Activated CD4-positive, alpha-beta T cell treated with anti-CD3 and anti-CD28 coated beads for 36 hours (primary cell): ENCODE measurements around the gene FXYD5. TPM values are rescaled to one million over a fixed set of nuclear protein-coding genes. Genes with fewer than 3 reads are reported as not detected.
A peak's percentile ranks its signal among the peaks of the same experiment; 100 is the strongest.

ENCODE experiments used
- ATAC-seq: fragments of 200-7000 bp; cut with Tn5 transposase; one replicate; pipeline ENCODE4 v1.10.0; 2021; ENCODE audit warnings: mild to moderate bottlenecking, moderate library complexity
- CTCF ChIA-PET: fragments of 350-600 bp; sonication (Branson Sonifier 250); formaldehyde crosslinking; loops from one replicate; lab custom pipeline; 2021; ENCODE audit warnings: antibody characterized with exemption; lab: Charles Lee
- POLR2A ChIA-PET: fragments of 350-600 bp; sonication (Branson Sonifier 250); formaldehyde crosslinking; loops from one replicate; lab custom pipeline; 2021; ENCODE audit warnings: antibody characterized with exemption, inconsistent platforms; lab: Charles Lee
- DNase-seq: peaks from one replicate; pipeline ENCODE4 v3.0.0-alpha.2; 2020
- H3K27ac Mint-ChIP-seq: one replicate; pipeline ENCODE4 v1.8.0; 2021; ENCODE audit warnings: mixed read lengths
- H3K27me3 Mint-ChIP-seq: one replicate; pipeline ENCODE4 v1.8.0; 2021; ENCODE audit warnings: mixed read lengths
- H3K36me3 Mint-ChIP-seq: one replicate; pipeline ENCODE4 v1.8.0; 2021; ENCODE audit warnings: low read depth, mixed read lengths
- H3K4me1 Mint-ChIP-seq: one replicate; pipeline ENCODE4 v1.8.0; 2021; ENCODE audit warnings: mixed read lengths
- H3K4me3 Mint-ChIP-seq: one replicate; pipeline ENCODE4 v1.8.0; 2021; ENCODE audit warnings: mild to moderate bottlenecking, moderate library complexity, mixed read lengths
- H3K9me3 Mint-ChIP-seq: one replicate; pipeline ENCODE4 v1.8.0; 2021; ENCODE audit warnings: low read depth, mixed read lengths
- intact Hi-C, 2 experiments: fragments of 100-400 bp; cut with DNase I in 1 of 2; cut with micrococcal nuclease in 1 of 2; formaldehyde crosslinking; loops; one replicate each; pipeline versions ENCODE4 v1.14.2 to v1.15.1; 2022 to 2024; cut with DNase I, micrococcal nuclease
- total RNA-seq, 2 experiments: library from RNA; stranded (reverse); gene quantifications; one replicate each; pipeline ENCODE4 v1.2.3, GENCODE V29; 2021

Gene FXYD5
- total RNA-seq, 2 experiments from 2014 or later = 261 to 358 TPM

- DNase-seq (no peak), ATAC-seq (no peak)
- H3K9me3 Mint-ChIP-seq = no peaks in the 10 kb centered on the region
- no peak overlapping the region for H3K4me3 Mint-ChIP-seq
- no peaks in the 10 kb centered on the region for H3K27me3 Mint-ChIP-seq
- POLR2A ChIA-PET = interaction anchor here (0.7 kb wide), 1 partner anchor 53 kb away, joined by 3 read pairs; the partner anchor contains the start of gene FXYD5
- CTCF ChIA-PET = interaction anchor here (0.7 to 1.4 kb wide), 2 partner anchors 8 to 53 kb away, joined by 3 read pairs; partner anchors contain the start of gene FXYD5
- peaks cover 2% of the 10 kb centered on the region for H3K36me3 Mint-ChIP-seq
- peak overlapping the region; percentile 68 for H3K27ac Mint-ChIP-seq
- intact Hi-C loops = no loop called here
- H3K4me1 Mint-ChIP-seq = peaks cover 82% of the 10 kb centered on the region
Observed at GRCh38 chr19:35207391-35207871, 52.9 kb downstream of the FXYD5 start.

- H3K36me3 Mint-ChIP-seq = peaks cover 2% of the 10 kb centered on the region
- no peaks in the 10 kb centered on the region for H3K9me3 Mint-ChIP-seq
- DNase-seq (no peak), ATAC-seq (no peak)
- ChIA-PET CTCF (no interaction called here), POLR2A (interaction anchor here (0.7 kb wide), 1 partner anchor 54 kb away, joined by 3 read pairs; the partner anchor contains the start of gene FXYD5)
- intact Hi-C loops = no loop called here
- no peaks in the 10 kb centered on the region for H3K27me3 Mint-ChIP-seq
- peak overlapping the region; percentile 68 for H3K27ac Mint-ChIP-seq
- H3K4me3 Mint-ChIP-seq = no peak overlapping the region
- H3K4me1 Mint-ChIP-seq = peaks cover 82% of the 10 kb centered on the region
Observed at GRCh38 chr19:35208121-35208520, 53.6 kb downstream of the FXYD5 start.

DNA sequence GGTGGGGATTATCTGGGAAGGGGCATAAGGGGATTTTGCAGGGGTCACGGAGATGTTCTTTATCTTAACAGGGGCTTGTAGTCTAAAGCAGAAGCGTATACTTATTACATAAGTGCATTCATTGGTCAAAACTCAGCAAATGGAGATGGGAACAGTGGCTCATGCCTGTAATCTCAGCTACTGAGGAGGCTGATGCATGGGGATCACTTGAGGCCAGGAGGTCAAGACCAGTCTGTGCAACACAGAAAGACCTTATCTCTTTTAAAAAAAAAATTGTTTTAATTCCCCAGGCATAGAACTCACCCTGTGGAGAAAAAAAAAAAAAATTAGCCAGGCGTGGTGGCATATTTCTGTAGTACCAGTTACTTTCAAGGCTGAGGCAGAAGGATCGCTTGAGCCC lies 55.1 kb downstream of the FXYD5 start:
- H3K9me3 Mint-ChIP-seq = no peaks in the 10 kb centered on the region
- H3K27me3 Mint-ChIP-seq = no peaks in the 10 kb centered on the region
- intact Hi-C loops = loop anchor here (5.0 kb wide), 4 partner anchors 58 to 532 kb away; partner anchors contain the start of genes SCGB2B2 (in 1 of the 2), USF2 (in 1 of the 2) and ZNF302 (in 1 of the 2)
- H3K27ac Mint-ChIP-seq = peak overlapping the region; percentile 43
- H3K4me3 Mint-ChIP-seq = no peak overlapping the region
- DNase-seq = peak; percentile 2
- peaks cover 83% of the 10 kb centered on the region for H3K4me1 Mint-ChIP-seq
- ChIA-PET POLR2A (no interaction called here), CTCF (no interaction called here)
- no peak for ATAC-seq
- peaks cover 2% of the 10 kb centered on the region for H3K36me3 Mint-ChIP-seq

DNA sequence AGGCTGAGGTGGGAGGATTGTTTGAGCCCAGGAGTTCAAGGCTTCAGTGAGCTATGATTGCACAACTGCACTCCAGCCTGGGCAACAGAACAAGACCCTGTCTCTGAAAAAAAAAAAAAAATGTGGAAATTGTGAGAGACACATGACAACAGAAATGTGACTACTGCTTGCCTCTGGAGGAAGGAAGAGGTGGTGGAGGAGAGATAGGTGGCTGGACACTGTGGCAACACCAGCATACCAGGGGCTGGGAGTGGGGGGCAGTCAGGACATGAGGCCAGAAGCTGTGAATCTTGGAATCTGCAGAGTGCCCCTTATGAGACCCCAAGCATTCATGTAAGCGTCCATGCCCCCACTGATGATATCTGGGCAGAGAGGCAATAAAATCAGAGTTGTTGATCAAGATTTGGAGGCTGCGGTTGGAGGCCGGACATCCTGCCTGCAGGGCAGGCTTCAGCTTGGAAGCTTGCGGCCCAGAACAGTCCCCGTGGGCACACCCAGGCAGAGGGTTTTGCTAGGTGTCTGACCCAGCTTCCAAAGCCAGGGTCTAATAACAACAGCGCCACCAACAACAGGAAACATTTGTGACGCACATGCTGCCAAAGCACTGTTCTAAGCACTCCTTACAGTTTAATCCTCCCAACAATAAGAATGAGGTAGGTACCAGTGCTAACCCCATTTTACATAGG lies 57.2 kb downstream of the FXYD5 start:
- peaks cover 2% of the 10 kb centered on the region for H3K9me3 Mint-ChIP-seq
- peak overlapping the region; percentile 25 for H3K4me3 Mint-ChIP-seq
- no peaks in the 10 kb centered on the region for H3K27me3 Mint-ChIP-seq
- peak; percentile 71 for DNase-seq
- peaks cover 2% of the 10 kb centered on the region for H3K36me3 Mint-ChIP-seq
- ChIA-PET CTCF (interaction anchor here (0.6 to 1.2 kb wide), 3 partner anchors 24 to 62 kb away, joined by 3 read pairs; no protein-coding TSS in a partner anchor), POLR2A (no interaction called here)
- peaks cover 81% of the 10 kb centered on the region for H3K4me1 Mint-ChIP-seq
- ATAC-seq = peak; percentile 31
- intact Hi-C loops = loop anchor here (1.0 to 5.0 kb wide), 6 partner anchors 56 to 534 kb away; partner anchors contain the start of genes SCGB2B2 (in 1 of the 2), USF2 (in 1 of the 2) and ZNF302 (in 1 of the 2)
- peak overlapping the region; percentile 96 for H3K27ac Mint-ChIP-seq

DNA sequence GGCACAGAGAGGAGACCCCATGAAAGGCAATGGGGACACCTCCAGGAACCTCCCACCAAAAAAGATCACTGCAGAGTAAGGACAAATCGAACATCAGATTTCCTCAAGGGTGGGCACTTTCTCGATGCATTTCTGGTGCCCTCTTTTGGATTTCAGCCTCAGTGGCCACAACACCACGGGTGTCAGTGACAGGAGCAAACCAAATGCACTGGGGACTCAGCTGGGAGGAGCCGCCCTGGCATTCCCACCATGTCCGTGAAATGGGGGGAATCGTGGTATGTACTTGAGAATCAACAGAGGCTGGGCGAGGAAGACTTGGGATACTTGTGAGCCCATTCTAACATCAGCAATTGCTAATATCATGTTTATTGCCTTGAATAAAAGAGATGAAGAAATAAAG lies 57.7 kb downstream of the FXYD5 start:
- Mint-ChIP-seq H3K4me3 (peak overlapping the region; percentile 25), H3K27me3 (no peaks in the 10 kb centered on the region), H3K27ac (peak overlapping the region; percentile 96), H3K36me3 (no peaks in the 10 kb centered on the region), H3K9me3 (peaks cover 2% of the 10 kb centered on the region), H3K4me1 (peaks cover 76% of the 10 kb centered on the region)
- DNase-seq (peak; percentile 12), ATAC-seq (no peak)
- CTCF ChIA-PET = interaction anchor here (1.1 kb wide), 1 partner anchor 59 kb away, joined by 3 read pairs; no protein-coding TSS in a partner anchor
- POLR2A ChIA-PET = no interaction called here
- intact Hi-C loops = loop anchor here (1.0 to 5.0 kb wide), 6 partner anchors 55 to 535 kb away; partner anchors contain the start of genes SCGB2B2 (in 1 of the 2), USF2 (in 1 of the 2) and ZNF302 (in 1 of the 2)

DNA sequence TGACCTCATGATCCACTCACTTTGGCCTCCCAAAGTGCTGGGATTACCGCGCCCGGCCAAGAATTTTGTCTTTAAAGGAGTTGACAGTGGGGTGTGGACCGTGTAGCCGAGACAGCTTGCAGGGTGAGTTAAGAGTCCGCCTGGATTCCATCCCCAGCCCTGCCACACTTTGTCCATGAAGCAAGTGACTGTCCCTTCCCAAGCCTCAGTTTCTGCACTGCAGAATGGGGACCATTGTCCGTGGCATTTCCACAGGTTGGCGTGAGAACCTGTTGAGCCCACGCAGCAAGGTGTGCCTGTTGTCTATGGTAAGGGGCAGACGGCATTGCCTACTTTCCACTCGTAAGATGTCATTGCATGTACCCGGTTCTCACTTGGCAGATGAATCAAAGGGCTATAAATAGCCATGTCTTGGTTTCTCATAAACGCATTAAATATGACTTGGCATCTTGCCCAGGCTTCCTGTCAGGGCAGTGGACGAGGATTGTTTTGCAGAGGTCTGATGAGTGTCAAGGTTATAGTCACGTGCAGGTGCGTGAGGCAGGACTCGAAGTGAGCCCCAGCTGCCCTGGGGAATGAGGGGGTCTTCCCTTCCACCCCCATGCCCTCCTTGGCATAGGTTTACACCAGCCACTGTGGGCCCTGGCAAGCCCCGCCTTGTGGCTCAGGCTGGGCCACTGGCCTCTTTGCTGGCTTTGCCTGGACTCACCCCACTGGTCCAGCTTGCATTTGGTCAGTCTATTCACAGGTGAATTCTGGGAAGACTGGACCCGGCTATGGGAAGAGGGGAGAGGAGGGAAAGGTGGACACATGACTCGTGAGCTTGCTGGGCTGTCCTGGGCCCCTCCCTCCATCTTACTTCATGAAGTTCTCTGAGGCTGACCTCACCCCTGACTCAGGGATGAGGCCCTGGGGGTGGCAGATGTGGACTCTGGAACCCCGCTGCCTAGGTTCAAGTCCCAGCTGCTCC lies 59.4 kb downstream of the FXYD5 start:
- DNase-seq = peak; percentile 88
- ChIA-PET POLR2A (interaction anchor here (0.9 to 1.6 kb wide), 2 partner anchors 11 to 21 kb away, joined by 3 to 4 read pairs; no protein-coding TSS in a partner anchor), CTCF (interaction anchor here (0.9 to 1.3 kb wide), 2 partner anchors 15 to 72 kb away, joined by 3 to 4 read pairs; no protein-coding TSS in a partner anchor)
- intact Hi-C loops = loop anchor here (1.0 to 5.0 kb wide), 10 partner anchors 53 to 537 kb away; partner anchors contain the start of genes FFAR1 (in 2 of the 2), SCGB2B2 (in 1 of the 2), USF2 (in 1 of the 2) and ZNF302 (in 1 of the 2)
- H3K9me3 Mint-ChIP-seq = peaks cover 9% of the 10 kb centered on the region
- peak; percentile 67 for ATAC-seq
- peak overlapping the region; percentile 41 for H3K4me3 Mint-ChIP-seq
- peaks cover 65% of the 10 kb centered on the region for H3K4me1 Mint-ChIP-seq
- H3K27ac Mint-ChIP-seq = peak overlapping the region; percentile 96
- peaks cover 1% of the 10 kb centered on the region for H3K36me3 Mint-ChIP-seq
- no peaks in the 10 kb centered on the region for H3K27me3 Mint-ChIP-seq

DNA sequence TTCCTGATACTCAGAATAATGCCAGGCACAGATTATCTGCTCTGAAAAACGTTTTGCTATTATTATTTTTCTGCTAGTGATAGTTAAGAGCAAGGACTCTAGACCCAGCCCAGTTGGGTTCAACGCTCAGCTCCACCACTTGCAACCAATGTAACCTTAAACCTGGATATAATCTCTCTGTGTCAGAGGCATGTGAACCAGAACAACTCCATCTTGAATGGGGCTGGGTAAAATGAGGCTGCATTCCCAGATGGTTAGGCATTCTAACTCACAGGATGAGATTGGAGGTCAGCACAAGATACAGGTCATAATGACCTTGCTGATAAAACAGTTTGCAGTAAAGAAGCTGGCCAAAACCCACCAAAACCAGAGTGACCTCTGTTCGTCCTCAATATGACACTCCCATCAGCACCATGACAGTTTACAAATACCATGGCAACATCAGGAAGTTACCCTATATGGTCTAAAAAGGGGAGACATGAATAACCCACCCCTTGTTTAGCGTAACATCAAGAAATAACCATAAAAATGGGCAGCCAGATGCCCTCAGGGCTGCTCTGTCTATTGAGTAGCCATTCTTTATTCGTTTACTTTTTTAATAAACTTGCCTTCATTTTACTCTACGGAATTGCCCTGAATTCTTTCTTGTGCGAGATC lies 60.4 kb downstream of the FXYD5 start:
- Mint-ChIP-seq H3K27me3 (no peaks in the 10 kb centered on the region), H3K9me3 (peaks cover 15% of the 10 kb centered on the region), H3K4me3 (no peak overlapping the region), H3K27ac (peak overlapping the region; percentile 96), H3K36me3 (peaks cover 1% of the 10 kb centered on the region), H3K4me1 (peaks cover 59% of the 10 kb centered on the region)
- ATAC-seq = no peak
- peak; percentile 1 for DNase-seq
- intact Hi-C loops = loop anchor here (1.0 to 5.0 kb wide), 8 partner anchors 52 to 538 kb away; partner anchors contain the start of genes SCGB2B2 (in 1 of the 2), USF2 (in 1 of the 2) and ZNF302 (in 1 of the 2)
- CTCF ChIA-PET = interaction anchor here (1.3 to 1.5 kb wide), 2 partner anchors 73 to 148 kb away, joined by 4 to 5 read pairs; no protein-coding TSS in a partner anchor
- POLR2A ChIA-PET = interaction anchor here (0.9 kb wide), 1 partner anchor 20 kb away, joined by 3 read pairs; no protein-coding TSS in a partner anchor

GRCh38 chr19:35216016-35216832 lies 61.7 kb downstream of the FXYD5 start:
- DNase-seq (no peak), ATAC-seq (no peak)
- peaks cover 15% of the 10 kb centered on the region for H3K9me3 Mint-ChIP-seq
- CTCF ChIA-PET = interaction anchor here (0.6 to 1.5 kb wide), 4 partner anchors 17 to 539 kb away, joined by 3 to 5 read pairs (median 4); partner anchors contain the start of gene ZNF302
- H3K27ac Mint-ChIP-seq = peak overlapping the region; percentile 78
- no peak overlapping the region for H3K4me3 Mint-ChIP-seq
- H3K4me1 Mint-ChIP-seq = peaks cover 56% of the 10 kb centered on the region
- intact Hi-C loops = no loop called here
- POLR2A ChIA-PET = no interaction called here
- no peaks in the 10 kb centered on the region for H3K27me3 Mint-ChIP-seq
- H3K36me3 Mint-ChIP-seq = peaks cover 1% of the 10 kb centered on the region

GRCh38 chr19:35216833-35217648 lies 62.5 kb downstream of the FXYD5 start:
- H3K36me3 Mint-ChIP-seq = peaks cover 1% of the 10 kb centered on the region
- peaks cover 15% of the 10 kb centered on the region for H3K9me3 Mint-ChIP-seq
- peaks cover 49% of the 10 kb centered on the region for H3K4me1 Mint-ChIP-seq
- POLR2A ChIA-PET = no interaction called here
- peak overlapping the region; percentile 78 for H3K27ac Mint-ChIP-seq
- intact Hi-C loops = loop anchor here in 1 of 2 experiments (1.0 kb wide), 1 partner anchor 173 kb away; no protein-coding TSS in a partner anchor
- CTCF ChIA-PET = interaction anchor here (0.7 to 1.5 kb wide), 3 partner anchors 14 to 151 kb away, joined by 4 to 5 read pairs (median 5); no protein-coding TSS in a partner anchor
- peak; percentile 10 for ATAC-seq
- no peaks in the 10 kb centered on the region for H3K27me3 Mint-ChIP-seq
- H3K4me3 Mint-ChIP-seq = no peak overlapping the region
- peak; percentile 71 for DNase-seq
